Activated effector memory CD4-positive, alpha-beta T cell treated with anti-CD3 and anti-CD28 coated beads, Interleukin-2, amount 50 U/mL, for 16 hours (primary cell): ENCODE results near the gene PI4KA.
"Not testable (repeated sequence)": the region's sequence is repeated elsewhere in the genome, so short reads cannot be mapped to it uniquely, and the experiment has no call there.

Source experiments
- DNase-seq: peaks from one replicate; pipeline ENCODE4 v3.0.0-alpha.2; 2020

The PI4KA gene

DNA sequence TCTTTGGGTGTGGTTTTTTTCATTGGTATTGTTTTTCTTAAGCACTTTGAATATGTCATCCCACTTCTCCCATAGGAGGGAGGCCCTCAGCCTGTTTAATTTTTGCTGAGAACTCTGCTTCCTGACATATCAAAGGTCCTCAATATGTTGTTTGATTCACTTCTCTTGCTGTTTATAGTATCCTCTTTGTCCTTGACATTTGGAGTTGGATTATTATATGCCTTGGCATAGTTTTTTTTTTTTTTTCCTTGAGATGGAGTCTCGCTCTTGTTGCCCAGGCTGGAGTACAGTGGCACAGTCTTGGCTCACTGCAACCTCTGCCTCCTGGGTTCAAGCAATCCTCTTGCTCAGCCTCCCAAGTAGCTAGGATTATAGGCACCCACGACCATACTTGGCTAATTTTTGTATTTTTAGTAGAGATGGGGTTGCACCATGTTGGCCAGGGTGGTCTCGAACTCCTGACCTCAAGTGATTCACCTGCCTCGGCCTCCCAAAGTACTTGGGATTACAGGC lies 196.0 kb downstream of the PI4KA start:
- DNase-seq = not testable (repeated sequence)

DNA sequence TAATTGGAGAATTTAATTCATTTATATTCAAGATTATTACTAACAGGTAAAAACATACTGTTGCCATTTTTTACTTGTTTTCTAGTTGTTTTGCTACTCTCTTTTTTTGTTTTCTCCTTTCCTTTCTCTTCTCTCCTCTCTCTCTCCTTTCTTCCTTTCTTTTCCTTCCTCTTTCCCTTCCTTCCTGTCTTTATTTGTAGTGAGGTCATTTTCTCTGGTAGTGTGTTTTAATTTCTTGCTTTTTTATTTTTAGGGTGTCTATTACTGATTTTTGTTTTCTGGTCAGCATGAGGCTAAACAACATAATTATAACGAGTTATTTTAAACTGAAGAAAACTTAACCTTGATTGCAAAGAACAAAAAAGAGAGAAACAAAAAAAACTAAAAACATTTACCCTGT lies 197.1 kb downstream of the PI4KA start:
- no peak for DNase-seq

DNA sequence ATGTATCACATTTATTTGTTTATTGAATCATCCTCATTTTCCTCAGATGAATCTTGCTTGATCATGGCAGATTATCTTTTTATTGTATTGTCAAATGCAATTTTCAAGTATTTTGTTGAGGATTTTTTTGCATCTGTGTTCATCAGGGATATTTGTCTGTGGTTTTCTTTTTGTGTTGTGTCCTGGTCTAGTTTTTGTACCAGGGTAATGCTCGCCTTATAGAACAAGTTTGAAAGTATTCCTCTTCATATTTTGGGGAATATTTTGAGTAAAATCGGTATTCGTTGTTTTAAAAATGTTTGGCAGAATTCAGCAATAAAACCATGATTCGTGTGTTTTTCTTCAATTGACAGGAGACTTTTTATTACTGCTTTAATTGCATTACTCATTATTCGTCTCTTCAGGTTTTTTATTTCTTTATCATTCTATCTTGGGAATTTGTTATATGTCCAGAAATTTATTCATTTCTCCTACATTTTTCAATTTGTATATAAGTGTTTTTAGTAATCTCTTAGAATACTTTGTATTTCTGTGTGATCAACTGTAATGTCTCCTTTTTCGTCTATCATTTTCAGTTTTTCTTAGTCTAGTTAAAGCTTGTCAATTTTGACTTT lies 198.1 kb downstream of the PI4KA start:
- no peak for DNase-seq

DNA sequence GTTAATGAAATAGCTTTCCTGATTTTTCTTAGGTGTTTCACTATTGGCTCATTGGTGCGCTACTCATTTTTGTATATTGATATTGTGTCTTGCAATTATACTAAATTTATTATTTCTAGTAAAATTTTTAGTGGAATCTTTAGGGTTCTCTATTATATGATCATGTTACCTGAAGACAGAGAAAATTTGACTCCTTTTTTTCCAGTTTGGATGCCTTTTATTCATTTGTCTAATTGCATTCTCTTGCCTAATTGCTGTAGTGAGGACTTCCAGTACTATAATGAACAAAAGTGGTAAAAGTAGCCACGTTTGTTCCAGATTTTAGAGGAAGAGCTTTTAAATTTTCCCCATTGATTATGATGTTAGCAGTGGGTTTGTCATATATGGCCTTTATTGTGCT lies 198.7 kb downstream of the PI4KA start:
- no peak for DNase-seq

DNA sequence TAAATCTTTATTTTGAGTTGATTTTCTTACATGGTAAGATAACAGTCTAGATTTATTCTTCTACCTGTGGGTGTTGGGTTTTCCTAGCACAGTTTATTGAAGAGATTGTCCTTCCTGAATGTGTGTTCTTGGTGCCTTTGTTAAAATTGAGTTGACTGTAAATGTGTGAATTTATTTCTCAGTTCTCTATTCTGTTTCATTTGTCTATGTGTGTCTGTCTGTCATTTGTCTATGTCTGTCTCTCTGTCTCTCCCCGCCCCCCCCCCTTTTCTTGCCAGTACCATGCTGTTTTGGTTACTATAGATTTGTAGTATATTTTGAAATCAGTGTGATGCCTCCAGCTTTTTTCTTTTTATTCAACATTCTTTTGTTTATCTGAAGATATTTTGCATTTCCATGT lies 199.4 kb downstream of the PI4KA start:
- DNase-seq = no peak

DNA sequence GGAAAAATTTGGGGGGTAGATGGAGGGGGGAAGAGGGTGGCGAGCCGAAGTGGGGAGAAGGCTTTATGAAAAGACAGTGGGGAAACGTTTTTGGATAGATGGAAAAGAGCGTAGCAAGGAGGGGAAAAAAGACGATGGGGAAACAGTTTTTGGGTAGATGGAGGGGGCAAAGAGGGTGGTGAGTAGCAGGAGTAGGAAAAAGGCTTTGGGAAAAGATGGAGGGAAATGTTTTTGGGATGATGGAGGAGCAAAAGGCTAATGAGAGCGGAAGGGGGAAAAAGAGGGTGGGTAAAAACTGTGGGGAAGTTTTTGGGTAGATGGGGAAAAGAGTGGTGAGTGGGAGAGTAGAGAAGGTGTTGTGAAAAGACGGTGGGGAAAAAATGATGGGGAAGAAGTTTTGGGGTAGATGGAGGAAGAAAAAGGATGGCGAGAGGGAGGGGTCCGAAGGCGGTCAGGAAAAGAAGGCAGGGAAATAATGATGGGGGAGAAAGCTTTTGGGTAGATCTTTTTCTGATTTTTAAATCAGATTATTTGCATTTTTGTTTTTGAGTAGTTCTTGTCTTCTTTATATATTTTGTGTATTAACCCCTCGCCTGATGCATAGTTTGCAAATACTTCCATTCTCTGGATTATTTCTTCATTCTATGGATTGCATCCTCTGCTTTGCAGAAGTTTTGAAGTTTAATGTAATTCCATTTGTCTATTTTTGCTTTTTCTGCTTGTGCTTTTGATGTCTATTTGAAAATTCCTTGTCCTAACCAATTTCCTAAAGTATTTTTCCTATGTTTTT lies 200.0 kb downstream of the PI4KA start:
- no peak for DNase-seq

DNA sequence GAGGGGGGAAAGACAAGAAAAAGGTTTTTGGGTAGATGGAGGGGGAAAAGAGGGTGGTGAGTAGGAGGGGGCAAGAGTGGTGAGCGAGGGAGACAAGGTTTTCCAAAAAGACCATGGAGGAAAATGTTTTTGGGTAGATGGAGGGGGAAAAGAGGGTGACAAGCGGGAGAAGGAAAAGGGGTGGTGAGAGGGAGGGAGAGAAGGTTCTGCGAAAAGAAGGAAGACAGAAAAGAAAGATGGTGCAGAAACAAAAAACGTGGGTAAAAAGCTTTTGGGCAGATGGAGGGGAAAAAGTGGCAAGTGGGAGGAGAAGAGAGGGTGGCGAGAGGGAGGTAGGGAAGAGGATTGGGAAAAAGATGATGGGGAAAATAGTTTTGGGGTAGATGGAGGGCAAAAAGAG lies 200.6 kb downstream of the PI4KA start:
- DNase-seq = no peak
